HEK293 (cell line): ENCODE results near the gene ITGB4.

Experiments used
- CTCF ChIA-PET: fragments of 350-600 bp; formaldehyde crosslinking; extraction: SDS; loops from one replicate; lab custom pipeline; 2021; ENCODE audit warnings: antibody characterized with exemption; lab: Yijun Ruan, JAX
- POLR2A ChIA-PET: fragments of 300-600 bp; formaldehyde crosslinking; extraction: SDS; loops from one replicate; lab custom pipeline; 2020; ENCODE audit warnings: antibody characterized with exemption, inconsistent platforms; lab: Yijun Ruan, JAX
- H3K27ac ChIP-seq: fragments of 200-500 bp; sonication (Bioruptor generic); 2 replicates; pipeline ENCODE4 v1.5.1; 2014; ENCODE audit warnings: low read depth, low read length, control low read depth, inconsistent platforms; ENCODE audit errors: extremely low read depth
- H3K36me3 ChIP-seq, 2 experiments: fragments of 200-500 bp in 1 of 2; sonication (Bioruptor generic) in 1 of 2; 1 replicate in 1 of 2; 2 replicates in 1 of 2; pipeline ENCODE4 v1.5.1; 2014 to 2017; ENCODE audit warnings: inconsistent platforms in 2 of 2, low read length in 2 of 2; ENCODE audit not compliant: control insufficient read depth in 2 of 2, insufficient read depth in 1 of 2
- H3K4me1 ChIP-seq: fragments of 200-500 bp; sonication (Bioruptor generic); 2 replicates; pipeline ENCODE4 v1.5.1; 2014; ENCODE audit warnings: mild to moderate bottlenecking, low read length, inconsistent platforms; ENCODE audit not compliant: control insufficient read depth, insufficient read depth
- H3K4me3 ChIP-seq: 2 replicates; pipeline ENCODE4 v1.5.1; 2011; ENCODE audit warnings: low read depth, mild to moderate bottlenecking, control low read depth, low read length, moderate library complexity
- H3K9me3 ChIP-seq: fragments of 200-500 bp; sonication (Bioruptor generic); 2 replicates; pipeline ENCODE4 v1.5.1; 2014; ENCODE audit warnings: low read depth, low read length, inconsistent platforms; ENCODE audit not compliant: control insufficient read depth, insufficient read depth
- HOXD13 ChIP-seq: sonication (generic); formaldehyde crosslinking; IDR thresholded peaks from 2 replicates; pipeline ENCODE4 v1.8.0; 2022; ENCODE audit warnings: missing genetic modification reagents, borderline replicate concordance
- KLF9 ChIP-seq: fragments of 450-650 bp; formaldehyde crosslinking; IDR thresholded peaks from 2 replicates; pipeline ENCODE4 v1.5.1; 2016; ENCODE audit warnings: missing biosample characterization, missing genetic modification characterization, low read depth
- MYNN ChIP-seq: fragments of 450-650 bp; formaldehyde crosslinking; IDR thresholded peaks from 2 replicates; pipeline ENCODE4 v1.5.1; 2016; ENCODE audit warnings: missing biosample characterization, missing genetic modification characterization, borderline replicate concordance
- OSR2 ChIP-seq: fragments of 450-650 bp; formaldehyde crosslinking; IDR thresholded peaks from 2 replicates; pipeline ENCODE4 v1.5.1; 2016; ENCODE audit warnings: missing biosample characterization, missing genetic modification characterization
- REPIN1 ChIP-seq: fragments of 450-650 bp; formaldehyde crosslinking; IDR thresholded peaks from 2 replicates; pipeline ENCODE4 v1.5.1; 2017; ENCODE audit warnings: missing biosample characterization, missing genetic modification characterization, low read depth
- SCRT1 ChIP-seq: fragments of 450-650 bp; formaldehyde crosslinking; IDR thresholded peaks from 2 replicates; pipeline ENCODE4 v1.5.1; 2016; ENCODE audit warnings: missing biosample characterization, missing genetic modification characterization, borderline replicate concordance
- SP3 ChIP-seq: fragments of 450-650 bp; formaldehyde crosslinking; IDR thresholded peaks from 2 replicates; pipeline ENCODE4 v1.5.1; 2016; ENCODE audit warnings: missing biosample characterization, missing genetic modification characterization
- TCF7L2 ChIP-seq: IDR thresholded peaks from 2 replicates; pipeline ENCODE4 v1.6.1; 2011; ENCODE audit warnings: low read depth, mild to moderate bottlenecking, inconsistent platforms, low read length, moderate library complexity, borderline replicate concordance
- YY2 ChIP-seq: fragments of 450-650 bp; formaldehyde crosslinking; IDR thresholded peaks from 2 replicates; pipeline ENCODE4 v1.5.1; 2016; ENCODE audit warnings: missing biosample characterization, missing genetic modification characterization
- ZBTB17 ChIP-seq: fragments of 450-650 bp; formaldehyde crosslinking; IDR thresholded peaks from 2 replicates; pipeline ENCODE4 v1.5.1; 2016; ENCODE audit warnings: missing biosample characterization, missing genetic modification characterization
- ZNF10 ChIP-seq: fragments of 450-650 bp; formaldehyde crosslinking; IDR thresholded peaks from 2 replicates; pipeline ENCODE4 v1.5.1; 2017; ENCODE audit warnings: missing biosample characterization, missing genetic modification characterization
- ZNF16 ChIP-seq: fragments of 450-650 bp; formaldehyde crosslinking; IDR thresholded peaks from 2 replicates; pipeline ENCODE4 v1.5.1; 2016; ENCODE audit warnings: low read depth, missing biosample characterization, missing genetic modification characterization
- ZNF184 ChIP-seq: fragments of 450-650 bp; IDR thresholded peaks from 2 replicates; pipeline ENCODE4 v1.5.1; 2018; ENCODE audit warnings: missing biosample characterization, mild to moderate bottlenecking, missing genetic modification characterization
- ZNF324 ChIP-seq: fragments of 450-650 bp; formaldehyde crosslinking; IDR thresholded peaks from 2 replicates; pipeline ENCODE4 v1.5.1; 2016; ENCODE audit warnings: missing biosample characterization, missing genetic modification characterization
- ZNF423 ChIP-seq: fragments of 450-650 bp; formaldehyde crosslinking; IDR thresholded peaks from 2 replicates; pipeline ENCODE4 v1.5.1; 2016; ENCODE audit warnings: missing biosample characterization, missing genetic modification characterization
- ZNF473 ChIP-seq: fragments of 450-650 bp; formaldehyde crosslinking; IDR thresholded peaks from 2 replicates; pipeline ENCODE4 v1.5.1; 2017; ENCODE audit warnings: missing biosample characterization, missing genetic modification characterization
- ZNF514 ChIP-seq: fragments of 450-650 bp; formaldehyde crosslinking; IDR thresholded peaks from 2 replicates; pipeline ENCODE4 v1.5.1; 2016; ENCODE audit warnings: missing biosample characterization, missing genetic modification characterization
- ZNF530 ChIP-seq: fragments of 450-650 bp; formaldehyde crosslinking; IDR thresholded peaks from 2 replicates; pipeline ENCODE4 v1.5.1; 2016; ENCODE audit warnings: low read depth, missing biosample characterization, missing genetic modification characterization
- ZNF549 ChIP-seq: fragments of 450-650 bp; IDR thresholded peaks from 2 replicates; pipeline ENCODE4 v1.5.1; 2018; ENCODE audit warnings: missing biosample characterization, missing genetic modification characterization, mild to moderate bottlenecking, inconsistent platforms, moderate library complexity
- ZNF660 ChIP-seq: fragments of 450-650 bp; IDR thresholded peaks from 2 replicates; pipeline ENCODE4 v1.5.1; 2018; ENCODE audit warnings: missing biosample characterization, mild to moderate bottlenecking, missing genetic modification characterization
- ZNF670 ChIP-seq: fragments of 450-650 bp; formaldehyde crosslinking; IDR thresholded peaks from 2 replicates; pipeline ENCODE4 v1.5.1; 2016; ENCODE audit warnings: missing biosample characterization, missing genetic modification characterization, low read depth
- TF ChIP-seq, protein P1 (sequence below): fragments of 450-650 bp; formaldehyde crosslinking; IDR thresholded peaks from 2 replicates; pipeline ENCODE4 v1.5.1; 2016; ENCODE audit warnings: missing biosample characterization, missing genetic modification characterization
- TF ChIP-seq, protein P2 (sequence below): fragments of 450-650 bp; formaldehyde crosslinking; IDR thresholded peaks from 2 replicates; pipeline ENCODE4 v1.5.0; 2017; ENCODE audit warnings: missing biosample characterization, missing genetic modification characterization, borderline replicate concordance
- TF ChIP-seq, protein P3 (sequence below): fragments of 450-650 bp; formaldehyde crosslinking; IDR thresholded peaks from 2 replicates; pipeline ENCODE4 v1.5.1; 2016; ENCODE audit warnings: missing biosample characterization, missing genetic modification characterization
- TF ChIP-seq, protein P4 (sequence below): fragments of 450-650 bp; formaldehyde crosslinking; IDR thresholded peaks from 2 replicates; pipeline ENCODE4 v1.5.1; 2016; ENCODE audit warnings: missing biosample characterization, missing genetic modification characterization
- TF ChIP-seq, protein P5 (sequence below): fragments of 450-650 bp; formaldehyde crosslinking; IDR thresholded peaks from 2 replicates; pipeline ENCODE4 v1.5.1; 2016; ENCODE audit warnings: missing biosample characterization, missing genetic modification characterization
- TF ChIP-seq, protein P6 (sequence below): fragments of 450-650 bp; IDR thresholded peaks from 2 replicates; pipeline ENCODE4 v1.5.1; 2018; ENCODE audit warnings: missing biosample characterization, mild to moderate bottlenecking, missing genetic modification characterization

ITGB4 gene

DNA sequence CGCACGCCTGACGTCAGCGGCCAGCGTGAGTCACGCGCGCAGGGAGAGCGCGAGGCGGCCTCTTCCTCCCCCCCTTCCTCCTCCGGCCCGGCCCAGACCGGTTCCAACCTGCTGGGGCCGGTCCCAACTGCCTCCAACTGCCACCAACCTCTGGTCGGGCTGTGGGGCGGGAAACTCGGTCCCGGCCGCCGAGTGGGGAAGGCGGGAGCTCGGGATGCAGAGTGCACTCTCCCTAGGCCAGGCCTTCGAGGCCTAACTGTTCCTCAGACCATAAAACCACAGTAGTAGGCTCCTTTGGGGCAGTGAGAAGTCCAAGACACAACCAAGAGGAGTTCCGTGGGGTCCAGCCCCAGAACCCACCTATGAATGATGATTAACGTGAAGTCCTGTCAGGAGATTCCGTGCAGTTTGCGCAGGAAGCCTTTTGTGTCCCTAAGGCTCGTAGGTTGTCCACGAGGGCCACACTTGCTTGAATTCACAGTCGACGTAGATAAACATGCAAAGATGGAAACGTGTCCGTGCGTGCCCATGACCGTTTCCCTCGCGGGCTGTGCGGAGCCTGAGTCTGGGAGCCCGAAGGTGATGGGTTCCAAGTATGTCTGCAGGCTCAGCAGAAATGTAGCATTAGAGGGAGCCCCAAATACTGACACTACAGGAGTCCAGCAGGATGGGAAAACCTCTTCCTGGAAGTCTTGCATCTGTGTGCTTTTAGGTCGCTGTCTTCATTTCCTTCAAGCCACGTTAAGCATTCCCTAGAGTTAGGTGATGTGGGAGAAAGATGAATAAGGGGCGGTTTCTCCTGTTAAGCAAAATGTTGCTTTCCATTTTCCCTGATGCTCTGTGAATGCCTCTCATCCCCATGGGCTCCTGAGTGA is 64.0 kb downstream of the ITGB4 start:
- ChIA-PET CTCF (interaction anchor here (0.7 to 2.5 kb wide), 8 partner anchors 9 to 189 kb away, joined by 3 to 11 read pairs (median 3); partner anchors contain the start of gene WBP2), POLR2A (interaction anchor here (0.6 to 4.5 kb wide), 16 partner anchors 9 to 576 kb away, joined by 3 to 38 read pairs (median 5); partner anchors contain the start of genes GALK1 and WBP2)
- H3K4me3 ChIP-seq: peak overlapping the region; percentile 79
- peaks cover 12% of the 10 kb centered on the region; the same call in 1 of the 2 replicates for H3K4me1 ChIP-seq
- peak overlapping the region; percentile 98 for H3K27ac ChIP-seq
- H3K36me3 ChIP-seq: peaks cover 0 to 5% of the 10 kb centered on the region in 2 experiments; a peak in 2 of 3 replicates
- no peaks in the 10 kb centered on the region for H3K9me3 ChIP-seq
- TF ChIP-seq ZNF670 (tag by site-specific recombination) (no peak), KLF9 (no peak; the same call in 1 of the 2 replicates), ZBTB17 (tag by site-specific recombination) (peak; percentile 10; the same call in 1 of the 2 replicates), ZNF514 (tag by site-specific recombination) (no peak), OSR2 (tag by site-specific recombination) (no peak), YY2 (no peak), HOXD13 (CRISPR knock-in tag) (no peak), SP3 (no peak), ZNF660 (tag by site-specific recombination) (peak; percentile 90), ZNF473 (tag by site-specific recombination) (no peak), ZNF184 (no peak), ZNF423 (no peak), ZNF324 (tag by site-specific recombination) (peak; percentile 98), MYNN (tag by site-specific recombination) (no peak), ZNF549 (no peak), ZNF530 (tag by site-specific recombination) (no peak), ZNF16 (tag by site-specific recombination) (no peak), SCRT1 (tag by site-specific recombination) (no peak), REPIN1 (tag by site-specific recombination) (0 out of 2 replicates have a peak, but pooled peaks have one; percentile 20), ZNF10 (tag by site-specific recombination) (peak; percentile 32; the same call in 1 of the 2 replicates), TCF7L2 (no peak)
- TF ChIP-seq, protein P1, sequence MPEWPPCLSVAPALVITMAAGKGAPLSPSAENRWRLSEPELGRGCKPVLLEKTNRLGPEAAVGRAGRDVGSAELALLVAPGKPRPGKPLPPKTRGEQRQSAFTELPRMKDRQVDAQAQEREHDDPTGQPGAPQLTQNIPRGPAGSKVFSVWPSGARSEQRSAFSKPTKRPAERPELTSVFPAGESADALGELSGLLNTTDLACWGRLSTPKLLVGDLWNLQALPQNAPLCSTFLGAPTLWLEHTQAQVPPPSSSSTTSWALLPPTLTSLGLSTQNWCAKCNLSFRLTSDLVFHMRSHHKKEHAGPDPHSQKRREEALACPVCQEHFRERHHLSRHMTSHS (tag by site-specific recombination): no peak
- TF ChIP-seq, protein P2, sequence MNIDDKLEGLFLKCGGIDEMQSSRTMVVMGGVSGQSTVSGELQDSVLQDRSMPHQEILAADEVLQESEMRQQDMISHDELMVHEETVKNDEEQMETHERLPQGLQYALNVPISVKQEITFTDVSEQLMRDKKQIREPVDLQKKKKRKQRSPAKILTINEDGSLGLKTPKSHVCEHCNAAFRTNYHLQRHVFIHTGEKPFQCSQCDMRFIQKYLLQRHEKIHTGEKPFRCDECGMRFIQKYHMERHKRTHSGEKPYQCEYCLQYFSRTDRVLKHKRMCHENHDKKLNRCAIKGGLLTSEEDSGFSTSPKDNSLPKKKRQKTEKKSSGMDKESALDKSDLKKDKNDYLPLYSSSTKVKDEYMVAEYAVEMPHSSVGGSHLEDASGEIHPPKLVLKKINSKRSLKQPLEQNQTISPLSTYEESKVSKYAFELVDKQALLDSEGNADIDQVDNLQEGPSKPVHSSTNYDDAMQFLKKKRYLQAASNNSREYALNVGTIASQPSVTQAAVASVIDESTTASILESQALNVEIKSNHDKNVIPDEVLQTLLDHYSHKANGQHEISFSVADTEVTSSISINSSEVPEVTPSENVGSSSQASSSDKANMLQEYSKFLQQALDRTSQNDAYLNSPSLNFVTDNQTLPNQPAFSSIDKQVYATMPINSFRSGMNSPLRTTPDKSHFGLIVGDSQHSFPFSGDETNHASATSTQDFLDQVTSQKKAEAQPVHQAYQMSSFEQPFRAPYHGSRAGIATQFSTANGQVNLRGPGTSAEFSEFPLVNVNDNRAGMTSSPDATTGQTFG (tag by site-specific recombination): no peak
- TF ChIP-seq, protein P3, sequence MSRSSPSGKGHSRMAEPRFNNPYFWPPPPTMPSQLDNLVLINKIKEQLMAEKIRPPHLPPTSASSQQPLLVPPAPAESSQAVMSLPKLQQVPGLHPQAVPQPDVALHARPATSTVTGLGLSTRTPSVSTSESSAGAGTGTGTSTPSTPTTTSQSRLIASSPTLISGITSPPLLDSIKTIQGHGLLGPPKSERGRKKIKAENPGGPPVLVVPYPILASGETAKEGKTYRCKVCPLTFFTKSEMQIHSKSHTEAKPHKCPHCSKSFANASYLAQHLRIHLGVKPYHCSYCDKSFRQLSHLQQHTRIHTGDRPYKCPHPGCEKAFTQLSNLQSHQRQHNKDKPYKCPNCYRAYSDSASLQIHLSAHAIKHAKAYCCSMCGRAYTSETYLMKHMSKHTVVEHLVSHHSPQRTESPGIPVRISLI (tag by site-specific recombination): no peak
- TF ChIP-seq, protein P4, sequence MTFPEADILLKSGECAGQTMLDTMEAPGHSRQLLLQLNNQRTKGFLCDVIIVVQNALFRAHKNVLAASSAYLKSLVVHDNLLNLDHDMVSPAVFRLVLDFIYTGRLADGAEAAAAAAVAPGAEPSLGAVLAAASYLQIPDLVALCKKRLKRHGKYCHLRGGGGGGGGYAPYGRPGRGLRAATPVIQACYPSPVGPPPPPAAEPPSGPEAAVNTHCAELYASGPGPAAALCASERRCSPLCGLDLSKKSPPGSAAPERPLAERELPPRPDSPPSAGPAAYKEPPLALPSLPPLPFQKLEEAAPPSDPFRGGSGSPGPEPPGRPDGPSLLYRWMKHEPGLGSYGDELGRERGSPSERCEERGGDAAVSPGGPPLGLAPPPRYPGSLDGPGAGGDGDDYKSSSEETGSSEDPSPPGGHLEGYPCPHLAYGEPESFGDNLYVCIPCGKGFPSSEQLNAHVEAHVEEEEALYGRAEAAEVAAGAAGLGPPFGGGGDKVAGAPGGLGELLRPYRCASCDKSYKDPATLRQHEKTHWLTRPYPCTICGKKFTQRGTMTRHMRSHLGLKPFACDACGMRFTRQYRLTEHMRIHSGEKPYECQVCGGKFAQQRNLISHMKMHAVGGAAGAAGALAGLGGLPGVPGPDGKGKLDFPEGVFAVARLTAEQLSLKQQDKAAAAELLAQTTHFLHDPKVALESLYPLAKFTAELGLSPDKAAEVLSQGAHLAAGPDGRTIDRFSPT (tag by site-specific recombination): no peak; the same call in 1 of the 2 replicates
- TF ChIP-seq, protein P5, sequence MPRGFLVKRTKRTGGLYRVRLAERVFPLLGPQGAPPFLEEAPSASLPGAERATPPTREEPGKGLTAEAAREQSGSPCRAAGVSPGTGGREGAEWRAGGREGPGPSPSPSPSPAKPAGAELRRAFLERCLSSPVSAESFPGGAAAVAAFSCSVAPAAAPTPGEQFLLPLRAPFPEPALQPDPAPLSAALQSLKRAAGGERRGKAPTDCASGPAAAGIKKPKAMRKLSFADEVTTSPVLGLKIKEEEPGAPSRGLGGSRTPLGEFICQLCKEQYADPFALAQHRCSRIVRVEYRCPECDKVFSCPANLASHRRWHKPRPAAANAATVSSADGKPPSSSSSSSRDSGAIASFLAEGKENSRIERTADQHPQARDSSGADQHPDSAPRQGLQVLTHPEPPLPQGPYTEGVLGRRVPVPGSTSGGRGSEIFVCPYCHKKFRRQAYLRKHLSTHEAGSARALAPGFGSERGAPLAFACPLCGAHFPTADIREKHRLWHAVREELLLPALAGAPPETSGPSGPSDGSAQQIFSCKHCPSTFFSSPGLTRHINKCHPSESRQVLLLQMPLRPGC (tag by site-specific recombination): peak; percentile 89
- TF ChIP-seq, protein P6, sequence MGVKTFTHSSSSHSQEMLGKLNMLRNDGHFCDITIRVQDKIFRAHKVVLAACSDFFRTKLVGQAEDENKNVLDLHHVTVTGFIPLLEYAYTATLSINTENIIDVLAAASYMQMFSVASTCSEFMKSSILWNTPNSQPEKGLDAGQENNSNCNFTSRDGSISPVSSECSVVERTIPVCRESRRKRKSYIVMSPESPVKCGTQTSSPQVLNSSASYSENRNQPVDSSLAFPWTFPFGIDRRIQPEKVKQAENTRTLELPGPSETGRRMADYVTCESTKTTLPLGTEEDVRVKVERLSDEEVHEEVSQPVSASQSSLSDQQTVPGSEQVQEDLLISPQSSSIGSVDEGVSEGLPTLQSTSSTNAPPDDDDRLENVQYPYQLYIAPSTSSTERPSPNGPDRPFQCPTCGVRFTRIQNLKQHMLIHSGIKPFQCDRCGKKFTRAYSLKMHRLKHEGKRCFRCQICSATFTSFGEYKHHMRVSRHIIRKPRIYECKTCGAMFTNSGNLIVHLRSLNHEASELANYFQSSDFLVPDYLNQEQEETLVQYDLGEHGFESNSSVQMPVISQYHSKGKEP (tag by site-specific recombination): no peak
